Upper lobe of right lung (tissue), 1 donor: ENCODE results near the gene YIPF3. TPM values are rescaled to one million over a fixed set of nuclear protein-coding genes. Genes with fewer than 3 reads are reported as not detected.

Source experiments
- ATAC-seq: fragments of 200-7000 bp; cut with Tn5 transposase; one replicate; pipeline ENCODE4 v1.9.1; 2020; ENCODE audit warnings: mild to moderate bottlenecking, moderate library complexity
- DNase-seq: peaks from one replicate; pipeline ENCODE4 v3.0.0-alpha.2; 2020
- H3K27ac ChIP-seq: fragments of 200-600 bp; one replicate; pipeline ENCODE4 v1.8.0; 2022
- H3K27me3 ChIP-seq: fragments of 200-600 bp; one replicate; pipeline ENCODE4 v1.8.0; 2022; ENCODE audit warnings: mild to moderate bottlenecking
- H3K36me3 ChIP-seq: fragments of 200-600 bp; one replicate; pipeline ENCODE4 v1.8.0; 2022
- H3K4me1 ChIP-seq: fragments of 200-600 bp; one replicate; pipeline ENCODE4 v1.8.0; 2022
- H3K4me3 ChIP-seq: fragments of 200-600 bp; one replicate; pipeline ENCODE4 v1.8.0; 2022; ENCODE audit warnings: mild to moderate bottlenecking
- H3K9me3 ChIP-seq: fragments of 200-600 bp; one replicate; pipeline ENCODE4 v1.8.0; 2022
- CTCF ChIP-seq: fragments of 200-600 bp; IDR thresholded peaks from one replicate; pipeline ENCODE4 v1.8.0; 2022; ENCODE audit warnings: antibody characterized with exemption
- intact Hi-C: fragments of 100-400 bp; cut with DNase I; formaldehyde crosslinking; loops from one replicate; pipeline ENCODE4 v1.11.0; 2022
- total RNA-seq: library from RNA; stranded (reverse); fragmentation: NEBNext Ultra II Directional; extraction: Animal tissue kit (Norgen Biotek cat#: 25700); gene quantifications from one replicate; pipeline ENCODE4 v1.2.1, GENCODE V29; 2021
- donor health status: DM: no; HTN: yes; CAD: no; lungs with severe emphysema.

YIPF3 gene
- total RNA-seq, 1 donor from 2014 or later: 100 TPM

DNA sequence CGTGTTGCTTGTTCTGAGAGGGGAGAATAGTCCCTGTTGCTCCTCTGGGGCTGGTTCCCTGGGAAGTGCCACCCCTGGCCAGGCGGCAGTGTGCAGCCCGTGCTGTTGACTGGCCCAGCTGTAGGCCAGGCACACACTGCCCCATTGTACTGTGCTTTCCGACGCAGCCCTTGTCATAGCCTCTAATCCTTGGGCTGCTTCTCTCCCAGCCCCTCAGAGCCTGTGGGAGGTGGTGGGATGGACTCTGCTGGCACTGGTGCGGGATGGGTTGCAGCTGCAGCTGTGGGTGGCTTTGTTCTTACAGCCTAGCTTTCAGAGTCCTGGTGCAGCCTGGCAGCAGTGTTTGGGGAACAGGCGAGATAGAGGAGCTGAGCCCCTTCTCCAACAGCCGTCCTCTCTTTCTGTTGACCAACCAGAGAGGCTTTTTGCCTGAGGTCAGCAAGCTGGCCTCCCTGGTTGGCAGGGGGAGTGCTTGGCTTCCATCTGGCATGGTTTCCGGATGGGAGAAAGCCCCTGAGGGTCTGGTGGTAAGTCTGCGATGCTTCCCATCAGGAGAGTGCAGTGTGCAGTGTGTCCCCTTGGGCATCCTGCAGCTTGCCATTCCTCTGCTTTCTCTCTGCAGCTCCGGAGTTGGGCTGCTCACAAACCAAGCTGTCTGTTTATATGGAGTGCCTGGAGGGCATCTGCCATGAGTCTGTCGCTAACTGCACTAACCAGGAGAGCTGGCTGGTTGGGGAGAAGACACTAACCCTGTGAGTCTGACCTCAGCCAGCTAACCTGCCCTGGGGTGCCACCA lies 27.3 kb downstream of the YIPF3 start:
- TF ChIP-seq CTCF: no peak
- no peak overlapping the region for H3K27ac ChIP-seq
- DNase-seq (no peak), ATAC-seq (no peak)
- peaks cover 15% of the 10 kb centered on the region for H3K4me1 ChIP-seq
- intact Hi-C loops: no loop called here
- H3K9me3 ChIP-seq: no peaks in the 10 kb centered on the region
- H3K36me3 ChIP-seq: peaks cover 15% of the 10 kb centered on the region
- H3K4me3 ChIP-seq: no peak overlapping the region
- no peaks in the 10 kb centered on the region for H3K27me3 ChIP-seq

GRCh38 chr6:43488667-43489276 lies 28.0 kb downstream of the YIPF3 start:
- no peak for ATAC-seq
- H3K9me3 ChIP-seq: no peaks in the 10 kb centered on the region
- H3K4me3 ChIP-seq: no peak overlapping the region
- TF ChIP-seq CTCF: no peak
- peaks cover 15% of the 10 kb centered on the region for H3K36me3 ChIP-seq
- peaks cover 15% of the 10 kb centered on the region for H3K4me1 ChIP-seq
- intact Hi-C loops: no loop called here
- no peak for DNase-seq
- H3K27me3 ChIP-seq: no peaks in the 10 kb centered on the region
- H3K27ac ChIP-seq: no peak overlapping the region

- no peaks in the 10 kb centered on the region for H3K9me3 ChIP-seq
- peaks cover 14% of the 10 kb centered on the region for H3K36me3 ChIP-seq
- intact Hi-C loops: no loop called here
- no peak for TF ChIP-seq CTCF
- H3K4me1 ChIP-seq: peaks cover 11% of the 10 kb centered on the region
- no peaks in the 10 kb centered on the region for H3K27me3 ChIP-seq
- DNase-seq: no peak
- no peak overlapping the region for H3K4me3 ChIP-seq
- ATAC-seq: no peak
- no peak overlapping the region for H3K27ac ChIP-seq
These were observed 35.0 kb downstream of the YIPF3 start for GRCh38 chr6:43481591-43482236.

DNA sequence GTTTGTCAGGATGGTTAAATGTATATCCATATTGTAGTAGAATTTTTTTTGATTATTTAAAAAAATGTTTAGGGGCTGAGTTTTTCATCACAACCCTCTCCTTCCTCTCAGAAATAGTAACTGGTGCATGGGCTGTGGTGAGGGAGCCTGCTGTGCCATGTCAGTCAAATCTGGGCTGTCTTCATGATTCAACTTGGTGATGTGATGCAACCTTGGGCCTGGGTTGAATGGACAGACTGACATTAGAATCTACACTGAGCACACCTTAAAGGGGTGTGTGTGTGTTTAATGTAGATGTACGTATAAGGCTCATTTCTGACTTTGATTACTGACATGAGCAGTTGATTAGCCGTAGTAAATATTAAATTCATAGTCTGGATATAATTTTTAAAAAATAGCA lies 35.7 kb downstream of the YIPF3 start:
- H3K27ac ChIP-seq: no peak overlapping the region
- no peak overlapping the region for H3K4me3 ChIP-seq
- ATAC-seq: no peak
- no peak for TF ChIP-seq CTCF
- H3K36me3 ChIP-seq: peaks cover 7% of the 10 kb centered on the region
- peaks cover 11% of the 10 kb centered on the region for H3K4me1 ChIP-seq
- intact Hi-C loops: no loop called here
- no peaks in the 10 kb centered on the region for H3K27me3 ChIP-seq
- no peaks in the 10 kb centered on the region for H3K9me3 ChIP-seq
- DNase-seq: no peak

DNA sequence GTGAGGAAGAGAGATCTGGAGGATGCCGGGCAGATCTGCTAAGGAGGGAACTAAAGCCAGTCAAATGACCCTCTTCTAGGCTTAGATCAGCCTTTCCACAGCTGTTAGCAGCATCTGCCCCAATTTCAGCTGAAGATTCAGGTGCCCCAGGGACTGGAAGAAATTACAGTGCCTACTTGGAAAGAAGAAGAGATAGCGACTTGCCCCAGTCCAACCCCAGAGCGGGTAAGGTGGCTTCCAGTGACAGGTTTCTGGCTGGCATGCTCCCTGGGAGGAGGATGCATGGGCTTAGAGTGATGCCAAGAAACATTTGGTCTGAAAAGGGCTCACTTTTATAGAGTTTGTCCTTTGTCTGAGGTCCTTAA lies 38.7 kb downstream of the YIPF3 start:
- TF ChIP-seq CTCF: no peak
- DNase-seq (no peak), ATAC-seq (no peak)
- no peaks in the 10 kb centered on the region for H3K27me3 ChIP-seq
- H3K9me3 ChIP-seq: no peaks in the 10 kb centered on the region
- H3K4me3 ChIP-seq: peak overlapping the region; percentile 86
- no peaks in the 10 kb centered on the region for H3K36me3 ChIP-seq
- H3K27ac ChIP-seq: peak overlapping the region; percentile 87
- H3K4me1 ChIP-seq: peaks cover 11% of the 10 kb centered on the region
- intact Hi-C loops: no loop called here
